MCF 10A (cell line): Measurements from ENCODE around the gene UMODL1. TPM values are rescaled to one million over a fixed set of nuclear protein-coding genes. Genes with fewer than 3 reads are reported as not detected.

Source experiments
- BruUV-seq: library from RNA; stranded (reverse); fragments of 400-500 nt; replicated peaks from 2 replicates; lab custom pipeline; 2021; lab: Mats Ljungman, UMichigan
- CTCF ChIA-PET: fragments of 300-600 bp; sonication (Branson Sonifier 250); formaldehyde crosslinking; extraction: SDS; loops from one replicate; lab custom pipeline; 2021; ENCODE audit warnings: antibody characterized with exemption, inconsistent platforms; lab: Yijun Ruan, JAX
- POLR2A ChIA-PET: fragments of 300-600, 350-650 bp; sonication (Branson Sonifier 250); formaldehyde crosslinking; extraction: SDS; loops from one replicate; lab custom pipeline; 2020; ENCODE audit warnings: antibody characterized with exemption, inconsistent platforms; lab: Yijun Ruan, JAX
- DNase-seq: peaks from one replicate; pipeline ENCODE4 v3.0.0-alpha.2; 2018; ENCODE audit not compliant: unreplicated experiment
- H3K27ac Mint-ChIP-seq: one replicate; pipeline ENCODE4 v1.8.0; 2022; ENCODE audit warnings: mild to moderate bottlenecking, low read depth, mixed read lengths; ENCODE audit not compliant: unreplicated experiment
- H3K27me3 Mint-ChIP-seq: one replicate; pipeline ENCODE4 v1.8.0; 2022; ENCODE audit warnings: mixed read lengths; ENCODE audit not compliant: insufficient read depth, unreplicated experiment
- H3K36me3 Mint-ChIP-seq: one replicate; pipeline ENCODE4 v1.8.0; 2022; ENCODE audit warnings: mild to moderate bottlenecking, moderate library complexity, mixed read lengths; ENCODE audit not compliant: insufficient read depth, unreplicated experiment
- H3K4me1 Mint-ChIP-seq: one replicate; pipeline ENCODE4 v1.8.0; 2022; ENCODE audit warnings: mixed read lengths; ENCODE audit not compliant: insufficient read depth, unreplicated experiment
- H3K4me3 Mint-ChIP-seq: one replicate; pipeline ENCODE4 v1.8.0; 2022; ENCODE audit warnings: mild to moderate bottlenecking, moderate library complexity, mixed read lengths; ENCODE audit not compliant: unreplicated experiment
- H3K9me3 Mint-ChIP-seq: one replicate; pipeline ENCODE4 v1.8.0; 2022; ENCODE audit warnings: mixed read lengths; ENCODE audit not compliant: unreplicated experiment
- CTCF ChIP-seq: fragments of 200-600 bp; IDR thresholded peaks from one replicate; pipeline ENCODE4 v1.8.0; 2022; ENCODE audit warnings: antibody characterized with exemption, mild to moderate bottlenecking; ENCODE audit not compliant: unreplicated experiment
- intact Hi-C: fragments of 100-400 bp; cut with micrococcal nuclease; formaldehyde crosslinking; loops from 2 replicates; pipeline ENCODE4 v1.14.1; 2022
- total RNA-seq: library from RNA; stranded (reverse); gene quantifications from 2 replicates; pipeline ENCODE4 v1.2.3, GENCODE V29; 2022

UMODL1 gene
- total RNA-seq, 1 experiment from 2014 or later, result not detected

- DNase-seq, result no peak
- intact Hi-C loops, result no loop called here
- Mint-ChIP-seq H3K9me3 (no peaks in the 10 kb centered on the region), H3K27me3 (peaks cover 24% of the 10 kb centered on the region), H3K27ac (no peak overlapping the region), H3K4me1 (no peaks in the 10 kb centered on the region), H3K36me3 (peaks cover 8% of the 10 kb centered on the region), H3K4me3 (no peak overlapping the region)
- ChIA-PET POLR2A (interaction anchor here (0.6 kb wide), 1 partner anchor 332 kb away, joined by 3 read pairs; no protein-coding TSS in a partner anchor), CTCF (interaction anchor here (0.7 to 1.2 kb wide), 2 partner anchors 10 to 34 kb away, joined by 3 to 4 read pairs; no protein-coding TSS in a partner anchor)
- no TSS peak for BruUV-seq
- no peak for TF ChIP-seq CTCF
Measured at GRCh38 chr21:42049578-42050430, 21.3 kb upstream of the UMODL1 start.

DNA sequence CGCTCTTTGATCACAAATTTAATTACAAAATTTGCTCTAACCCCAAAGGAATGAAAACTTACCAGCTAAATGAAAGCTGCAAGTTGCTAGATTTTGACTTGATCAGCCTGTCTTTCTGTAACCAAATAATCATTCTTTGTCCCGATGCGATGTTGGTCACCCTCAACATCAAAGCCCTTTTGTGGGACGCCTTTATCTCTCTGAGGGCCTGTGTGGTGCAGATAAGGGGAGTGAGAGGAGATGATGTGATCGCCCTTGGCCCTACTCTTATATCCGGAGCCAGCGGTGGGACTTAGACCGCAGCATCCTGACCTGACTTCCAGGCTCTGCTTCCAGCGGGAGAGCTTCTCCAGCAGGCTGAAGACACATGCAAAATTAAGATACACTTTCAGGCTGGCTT, 19.3 kb upstream of the UMODL1 start:
- H3K4me3 Mint-ChIP-seq, result no peak overlapping the region
- ChIA-PET CTCF (interaction anchor here (0.9 kb wide), 1 partner anchor 50 kb away, joined by 3 read pairs; no protein-coding TSS in a partner anchor), POLR2A (no interaction called here)
- intact Hi-C loops, result no loop called here
- no peaks in the 10 kb centered on the region for H3K9me3 Mint-ChIP-seq
- BruUV-seq, result no TSS peak
- H3K36me3 Mint-ChIP-seq, result peaks cover 5% of the 10 kb centered on the region
- no peak for DNase-seq
- no peaks in the 10 kb centered on the region for H3K4me1 Mint-ChIP-seq
- TF ChIP-seq CTCF, result no peak
- H3K27me3 Mint-ChIP-seq, result peaks cover 44% of the 10 kb centered on the region
- H3K27ac Mint-ChIP-seq, result no peak overlapping the region

DNA sequence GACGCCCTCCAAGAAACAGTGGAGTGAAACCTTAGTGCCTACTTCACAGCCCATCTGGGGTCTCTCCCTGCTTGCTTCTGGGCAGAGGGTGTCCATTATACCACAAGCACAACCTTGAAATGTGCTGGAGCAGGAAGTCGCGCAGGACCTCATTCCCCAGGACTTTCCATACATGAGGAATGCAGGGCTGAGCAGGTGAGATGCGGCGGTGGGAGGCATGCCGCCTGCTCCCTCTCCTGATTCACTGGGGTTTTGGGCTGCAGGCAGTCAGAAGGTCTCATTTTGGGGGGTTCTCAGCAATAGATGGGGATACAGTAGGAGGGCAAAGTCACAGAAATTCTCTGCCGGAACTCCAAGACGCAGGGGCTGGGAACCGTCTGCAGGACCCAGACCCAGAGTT, 15.7 kb upstream of the UMODL1 start:
- BruUV-seq, result no TSS peak
- no peak for DNase-seq
- no peak overlapping the region for H3K27ac Mint-ChIP-seq
- no peaks in the 10 kb centered on the region for H3K36me3 Mint-ChIP-seq
- no peak overlapping the region for H3K4me3 Mint-ChIP-seq
- POLR2A ChIA-PET, result interaction anchor here (0.6 kb wide), 1 partner anchor 287 kb away, joined by 4 read pairs; no protein-coding TSS in a partner anchor
- TF ChIP-seq CTCF, result no peak
- no peaks in the 10 kb centered on the region for H3K4me1 Mint-ChIP-seq
- H3K9me3 Mint-ChIP-seq, result no peaks in the 10 kb centered on the region
- CTCF ChIA-PET, result no interaction called here
- H3K27me3 Mint-ChIP-seq, result peaks cover 58% of the 10 kb centered on the region
- intact Hi-C loops, result no loop called here

DNA sequence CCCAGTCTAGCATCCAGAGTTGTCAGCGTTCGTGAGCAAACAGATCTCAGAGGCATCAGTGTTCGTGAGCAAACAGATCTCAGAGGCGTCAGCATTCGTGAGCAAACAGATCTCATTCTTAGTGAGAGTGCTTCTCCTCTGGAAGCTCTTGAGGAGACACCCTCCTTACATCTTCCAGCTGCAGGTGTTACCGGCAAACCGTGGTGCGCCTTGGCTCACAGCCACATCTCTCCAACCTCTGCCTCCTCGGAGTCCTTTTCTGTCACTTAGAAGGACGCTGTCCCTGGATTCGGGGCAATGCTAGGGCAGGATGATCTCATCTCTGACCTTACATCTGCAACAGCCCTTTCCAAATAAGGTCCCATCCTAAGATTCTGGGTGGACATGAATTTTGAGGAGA, 14.6 kb upstream of the UMODL1 start:
- Mint-ChIP-seq H3K4me3 (no peak overlapping the region), H3K27ac (no peak overlapping the region), H3K4me1 (no peaks in the 10 kb centered on the region), H3K36me3 (no peaks in the 10 kb centered on the region), H3K27me3 (peaks cover 58% of the 10 kb centered on the region), H3K9me3 (no peaks in the 10 kb centered on the region)
- TF ChIP-seq CTCF, result no peak
- POLR2A ChIA-PET, result no interaction called here
- intact Hi-C loops, result no loop called here
- DNase-seq, result no peak
- no TSS peak for BruUV-seq
- CTCF ChIA-PET, result no interaction called here
